ENCODE data around the gene PTK6. TPM values are rescaled to one million over a fixed set of nuclear protein-coding genes. Genes with fewer than 3 reads are reported as not detected.
"Not testable (repeated sequence)": the region's sequence is repeated elsewhere in the genome, so short reads cannot be mapped to it uniquely, and the experiment has no call there.

The PTK6 gene
- total RNA-seq, 3 donors from 2014 or later, result 0.13 to 0.21 (median 0.16) TPM

DNA sequence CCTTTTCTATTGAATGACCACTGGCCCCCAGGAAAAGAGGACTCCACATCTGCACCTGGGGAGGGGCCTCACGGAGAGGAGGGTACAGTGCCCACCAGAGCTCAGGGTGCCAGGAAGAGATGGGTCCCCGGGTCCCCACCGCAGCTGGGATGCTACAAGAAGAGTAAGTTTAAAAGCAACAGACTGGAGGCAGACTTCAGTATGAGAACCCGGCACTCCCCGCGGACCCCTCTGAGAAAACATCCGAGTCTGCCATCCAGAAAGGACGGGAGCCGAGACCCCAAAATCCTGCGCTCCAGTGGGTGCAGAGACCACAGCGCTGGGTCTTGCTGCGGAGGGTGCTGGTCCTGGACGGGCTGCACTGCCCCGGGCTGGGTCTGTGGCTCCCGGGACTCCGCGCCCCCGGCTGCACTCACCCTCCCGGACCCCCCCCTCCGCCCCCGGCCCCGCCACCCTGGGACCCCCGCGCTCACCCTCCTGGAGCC is 36.5 kb upstream of the PTK6 start:
- Mint-ChIP-seq H3K9me3 (no peaks in the 10 kb centered on the region), H3K4me3 (peak overlapping the region; percentile 81)
- DNase-seq, result no peak

DNA sequence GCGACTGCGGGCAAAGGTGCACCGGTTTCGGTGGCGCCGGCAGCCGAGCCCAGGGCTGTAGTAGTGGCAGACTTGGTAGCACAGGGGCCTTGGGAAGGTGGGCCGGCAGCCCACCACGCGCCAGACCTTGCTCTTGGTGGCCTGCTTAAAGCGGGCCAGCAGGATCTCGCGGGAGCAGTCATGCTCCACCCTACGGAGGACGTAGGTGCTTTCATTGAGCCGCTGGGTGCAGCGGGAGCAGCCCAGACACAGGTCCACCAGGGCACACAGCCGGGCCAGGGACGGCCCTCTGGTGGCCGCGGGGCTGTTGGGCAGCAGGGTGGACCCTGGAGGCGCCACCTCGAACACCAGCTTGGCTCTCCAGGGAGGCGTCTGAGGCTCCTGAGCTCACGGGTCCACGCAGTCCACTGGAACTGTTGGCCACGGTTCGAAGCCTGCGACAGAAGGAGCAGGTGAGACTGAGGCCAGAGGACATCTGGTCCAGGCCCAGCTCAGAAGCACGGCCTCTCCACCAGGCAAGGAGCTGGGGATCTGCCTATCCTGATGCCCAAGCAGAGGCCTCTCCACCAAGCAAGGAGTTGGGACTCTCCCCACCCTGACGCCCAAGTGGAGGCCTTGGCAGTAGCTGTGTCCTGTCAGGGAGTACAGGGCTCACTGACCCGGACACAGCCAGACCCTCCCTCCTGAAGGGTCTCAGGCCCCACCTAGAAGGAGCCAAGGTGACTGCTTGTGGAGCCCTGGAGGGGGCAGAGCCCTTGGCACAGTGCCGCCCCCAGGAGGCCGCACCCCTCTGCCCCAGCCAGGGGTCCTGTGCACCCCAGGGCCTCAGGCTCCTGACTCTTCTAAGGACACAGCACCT is 35.8 kb upstream of the PTK6 start:
- H3K4me1 Mint-ChIP-seq (ENCODE audit: low read depth), result peaks cover 12% of the 10 kb centered on the region
- H3K4me3 Mint-ChIP-seq, result peak overlapping the region; percentile 81
- no peaks in the 10 kb centered on the region for H3K27me3 Mint-ChIP-seq (ENCODE audit: low read depth)
- no peaks in the 10 kb centered on the region for H3K36me3 Mint-ChIP-seq (ENCODE audit: insufficient read depth)
- no peaks in the 10 kb centered on the region for H3K9me3 Mint-ChIP-seq
- no peak for DNase-seq
- peak; percentile 6 to 13 for ATAC-seq

More for the DNA sequence above, 36.5 kb upstream of the PTK6 start:
- peak; percentile 11 to 42 for ATAC-seq
- peaks cover 8% of the 10 kb centered on the region for H3K4me1 Mint-ChIP-seq (ENCODE audit: low read depth)
- H3K27me3 Mint-ChIP-seq (ENCODE audit: low read depth), result no peaks in the 10 kb centered on the region
- no peaks in the 10 kb centered on the region for H3K36me3 Mint-ChIP-seq (ENCODE audit: insufficient read depth)

DNA sequence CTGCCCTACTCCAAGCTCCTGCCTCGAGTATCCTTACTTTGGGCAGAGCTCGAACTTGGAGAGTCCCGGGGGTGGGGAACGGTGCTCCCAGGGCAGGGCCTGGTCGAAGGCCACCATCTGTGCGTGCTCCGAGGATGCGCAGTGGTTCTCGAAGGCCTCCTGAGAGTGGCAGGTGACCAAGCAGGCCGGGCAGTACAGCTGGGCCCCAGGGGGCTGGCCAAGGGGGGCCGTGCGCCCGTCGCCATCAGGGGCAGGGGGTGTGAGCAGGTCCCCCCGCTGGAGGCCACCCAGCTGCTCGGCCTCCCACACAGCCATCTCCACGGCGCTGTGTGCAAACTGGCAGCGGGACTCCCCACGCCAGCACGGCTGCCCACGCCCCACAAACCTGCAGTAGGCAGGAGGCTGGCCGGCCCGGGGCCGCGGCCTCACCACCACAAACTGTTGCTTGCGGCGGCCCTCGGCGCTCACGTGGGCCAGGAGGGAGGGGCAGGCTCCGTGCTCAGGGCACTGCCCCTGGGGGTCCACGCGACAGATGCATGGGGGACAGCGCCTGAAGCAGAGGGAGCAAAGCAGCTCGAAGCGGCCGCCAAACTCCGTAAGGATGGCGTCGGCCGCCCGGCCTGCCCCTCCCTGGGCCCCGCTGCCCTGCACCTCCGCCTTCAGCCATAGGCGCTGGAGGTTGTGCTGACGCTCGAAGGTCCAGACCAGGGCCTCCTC is 35.1 kb upstream of the PTK6 start:
- DNase-seq, result no peak

DNA sequence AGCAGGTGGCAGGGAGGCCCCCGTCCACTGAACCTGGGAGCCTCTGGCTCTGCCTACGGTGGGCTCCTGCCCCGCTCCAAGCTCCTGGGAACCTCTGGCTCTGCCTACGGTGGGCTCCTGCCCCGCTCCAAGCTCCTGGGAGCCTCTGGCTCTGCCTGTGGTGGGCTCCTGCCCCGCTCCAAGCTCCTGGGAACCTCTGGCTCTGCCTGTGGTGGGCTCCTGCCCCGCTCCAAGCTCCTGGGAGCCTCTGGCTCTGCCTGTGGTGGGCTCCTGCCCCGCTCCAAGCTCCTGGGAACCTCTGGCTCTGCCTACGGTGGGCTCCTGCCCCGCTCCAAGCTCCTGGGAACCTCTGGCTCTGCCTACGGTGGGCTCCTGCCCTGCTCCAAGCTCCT is 33.9 kb upstream of the PTK6 start:
- DNase-seq; H3K27me3 Mint-ChIP-seq (ENCODE audit: low read depth); H3K4me3 Mint-ChIP-seq; H3K9me3 Mint-ChIP-seq; ATAC-seq; H3K36me3 Mint-ChIP-seq (ENCODE audit: insufficient read depth): not testable (repeated sequence)
- H3K4me1 Mint-ChIP-seq (ENCODE audit: low read depth), result peaks cover 22% of the 10 kb centered on the region

More for the DNA sequence above, 35.1 kb upstream of the PTK6 start:
- Mint-ChIP-seq H3K9me3 (no peaks in the 10 kb centered on the region), H3K36me3 (ENCODE audit: insufficient read depth) (no peaks in the 10 kb centered on the region), H3K27me3 (ENCODE audit: low read depth) (no peaks in the 10 kb centered on the region), H3K4me1 (ENCODE audit: low read depth) (peaks cover 19% of the 10 kb centered on the region), H3K4me3 (no peak overlapping the region)
- ATAC-seq, result no peak

DNA sequence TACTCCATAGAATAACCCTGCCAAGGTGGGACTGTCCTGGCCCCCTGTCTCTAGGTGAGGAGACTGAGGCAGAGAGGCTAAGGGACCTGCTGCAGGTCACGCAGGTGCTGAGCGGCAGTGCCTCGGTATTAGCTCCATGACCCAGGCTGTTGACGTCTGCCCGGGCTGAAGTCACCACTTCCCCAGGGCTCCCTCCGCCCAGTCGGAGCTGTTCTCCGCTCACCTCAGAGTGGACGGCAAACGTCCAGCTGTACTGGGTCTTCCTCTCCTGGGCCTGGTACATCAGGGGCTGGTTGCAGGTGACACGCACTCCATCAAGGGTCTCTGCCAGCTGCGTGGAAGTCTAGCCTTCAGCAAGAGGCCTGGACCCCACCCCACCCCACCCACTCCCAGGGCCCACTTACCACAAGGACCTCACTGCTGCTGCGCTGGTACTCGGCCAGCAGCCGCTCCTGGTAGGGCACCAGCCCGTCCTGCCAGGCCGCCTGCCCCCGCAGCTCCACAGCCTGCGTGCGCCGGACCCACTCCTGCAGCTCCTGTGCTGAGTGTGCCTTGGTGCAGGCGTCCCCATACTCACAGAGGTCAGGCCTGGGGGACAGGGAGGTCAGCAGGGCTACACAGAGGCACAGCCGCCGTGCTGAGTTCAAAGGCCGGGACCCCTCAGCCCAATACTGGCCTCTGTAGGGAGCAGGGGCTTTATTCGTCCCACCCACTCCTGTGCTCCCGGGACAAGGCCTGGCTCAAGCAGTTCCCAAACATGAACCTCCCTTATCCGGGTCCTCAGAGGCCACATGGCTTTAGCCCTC is 33.3 kb upstream of the PTK6 start:
- no peaks in the 10 kb centered on the region for H3K27me3 Mint-ChIP-seq (ENCODE audit: low read depth)
- DNase-seq, result no peak
- peaks cover 3% of the 10 kb centered on the region for H3K36me3 Mint-ChIP-seq (ENCODE audit: insufficient read depth)
- H3K4me3 Mint-ChIP-seq, result no peak overlapping the region
- no peak for ATAC-seq
- peaks cover 22% of the 10 kb centered on the region for H3K4me1 Mint-ChIP-seq (ENCODE audit: low read depth)
- no peaks in the 10 kb centered on the region for H3K9me3 Mint-ChIP-seq

DNA sequence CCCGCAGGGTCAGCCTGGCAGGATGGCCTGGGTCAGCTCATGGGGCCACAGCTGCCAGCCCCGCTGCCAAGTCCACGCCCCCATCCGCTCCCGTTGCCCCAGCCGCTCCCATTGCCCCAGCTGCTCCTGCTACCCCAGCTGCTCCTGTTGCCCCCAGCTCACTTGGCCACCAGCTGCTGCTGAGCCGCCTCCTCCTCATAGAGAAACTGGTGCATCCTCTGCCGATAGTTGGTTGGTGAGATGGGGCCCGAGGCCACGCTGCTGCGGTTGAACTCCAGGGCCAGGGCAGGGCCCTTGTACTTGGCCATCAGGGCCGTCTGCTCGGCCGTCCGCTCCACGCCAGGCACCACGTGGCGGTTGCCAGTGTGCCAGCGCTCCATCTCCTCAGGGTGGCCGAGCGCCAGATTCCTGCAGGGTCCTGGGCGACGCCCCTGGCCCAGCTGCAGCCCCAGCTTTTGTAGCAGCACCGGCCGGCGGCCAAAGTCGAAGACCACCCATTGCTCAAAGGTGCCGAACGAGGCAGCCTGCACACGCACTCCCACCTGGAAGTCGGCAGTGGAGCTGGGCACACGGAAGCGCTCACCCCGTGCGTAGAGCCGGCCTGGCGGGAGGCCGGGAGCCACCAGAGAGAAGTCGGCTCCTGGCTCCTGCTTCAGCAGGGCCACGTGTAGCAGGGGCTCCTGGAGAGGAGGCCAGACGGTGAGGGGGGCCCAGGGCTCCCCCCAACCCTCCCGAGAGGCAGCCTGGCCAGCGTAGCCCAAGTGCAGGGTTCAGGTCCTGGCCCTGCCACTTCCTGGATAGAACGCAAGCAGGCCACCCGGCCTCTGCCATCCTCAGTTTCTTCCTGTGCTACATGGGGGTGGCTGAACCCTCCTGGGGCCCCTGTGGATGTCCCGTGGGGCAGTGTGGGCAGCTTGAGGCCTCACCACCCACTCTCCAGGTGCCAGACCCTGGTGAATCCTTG is 32.1 kb upstream of the PTK6 start:
- Mint-ChIP-seq H3K9me3 (no peaks in the 10 kb centered on the region), H3K27me3 (ENCODE audit: low read depth) (no peaks in the 10 kb centered on the region), H3K36me3 (ENCODE audit: insufficient read depth) (peaks cover 5% of the 10 kb centered on the region), H3K4me3 (peak overlapping the region; percentile 11), H3K4me1 (ENCODE audit: low read depth) (peaks cover 22% of the 10 kb centered on the region)
- ATAC-seq (no peak), DNase-seq (no peak)

DNA sequence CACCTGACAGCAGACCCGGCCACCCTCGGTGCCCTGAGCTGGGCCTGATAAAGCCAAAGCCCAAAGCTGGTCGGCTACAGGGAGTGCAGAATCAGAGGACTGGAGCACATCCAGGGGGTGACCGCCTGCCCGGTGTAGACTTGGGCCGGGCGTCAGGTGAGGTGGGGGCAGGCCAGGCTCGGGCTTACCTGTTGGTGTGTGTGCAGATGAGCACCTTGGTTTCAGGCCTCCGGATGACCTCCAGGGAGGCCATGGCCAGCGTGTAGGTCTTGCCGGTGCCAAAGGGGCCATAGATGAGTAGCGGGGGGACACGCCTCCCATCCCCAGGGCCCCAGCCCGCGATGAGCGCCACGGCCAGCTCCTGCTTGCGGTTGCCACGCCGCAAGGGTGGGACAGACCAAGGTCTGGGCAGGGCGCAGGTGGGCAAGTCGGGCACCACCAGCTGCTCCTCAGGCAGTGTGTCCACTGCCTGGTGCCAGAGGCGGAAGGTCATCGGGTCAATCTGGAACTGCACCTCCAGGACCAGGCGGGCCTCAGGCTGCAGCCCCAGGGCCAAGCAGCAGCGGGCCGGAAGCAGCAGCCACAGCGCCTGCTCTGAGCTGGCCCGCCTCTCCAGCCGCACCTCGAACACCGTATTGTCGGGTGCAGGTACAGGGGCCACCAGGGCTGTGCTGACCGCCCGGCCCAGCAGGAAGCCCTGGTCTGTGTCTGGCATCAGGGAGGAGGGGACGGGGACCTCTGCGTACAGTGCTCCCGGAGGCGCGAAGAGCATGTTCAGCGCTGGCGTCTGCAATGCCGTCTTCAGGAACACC is 31.2 kb upstream of the PTK6 start:
- H3K27me3 Mint-ChIP-seq (ENCODE audit: low read depth), result no peaks in the 10 kb centered on the region
- ATAC-seq (peak; percentile 13 to 25), DNase-seq (no peak)
- H3K4me3 Mint-ChIP-seq, result peak overlapping the region; percentile 60
- peaks cover 5% of the 10 kb centered on the region for H3K36me3 Mint-ChIP-seq (ENCODE audit: insufficient read depth)
- H3K9me3 Mint-ChIP-seq, result no peaks in the 10 kb centered on the region
- H3K4me1 Mint-ChIP-seq (ENCODE audit: low read depth), result peaks cover 20% of the 10 kb centered on the region

DNA sequence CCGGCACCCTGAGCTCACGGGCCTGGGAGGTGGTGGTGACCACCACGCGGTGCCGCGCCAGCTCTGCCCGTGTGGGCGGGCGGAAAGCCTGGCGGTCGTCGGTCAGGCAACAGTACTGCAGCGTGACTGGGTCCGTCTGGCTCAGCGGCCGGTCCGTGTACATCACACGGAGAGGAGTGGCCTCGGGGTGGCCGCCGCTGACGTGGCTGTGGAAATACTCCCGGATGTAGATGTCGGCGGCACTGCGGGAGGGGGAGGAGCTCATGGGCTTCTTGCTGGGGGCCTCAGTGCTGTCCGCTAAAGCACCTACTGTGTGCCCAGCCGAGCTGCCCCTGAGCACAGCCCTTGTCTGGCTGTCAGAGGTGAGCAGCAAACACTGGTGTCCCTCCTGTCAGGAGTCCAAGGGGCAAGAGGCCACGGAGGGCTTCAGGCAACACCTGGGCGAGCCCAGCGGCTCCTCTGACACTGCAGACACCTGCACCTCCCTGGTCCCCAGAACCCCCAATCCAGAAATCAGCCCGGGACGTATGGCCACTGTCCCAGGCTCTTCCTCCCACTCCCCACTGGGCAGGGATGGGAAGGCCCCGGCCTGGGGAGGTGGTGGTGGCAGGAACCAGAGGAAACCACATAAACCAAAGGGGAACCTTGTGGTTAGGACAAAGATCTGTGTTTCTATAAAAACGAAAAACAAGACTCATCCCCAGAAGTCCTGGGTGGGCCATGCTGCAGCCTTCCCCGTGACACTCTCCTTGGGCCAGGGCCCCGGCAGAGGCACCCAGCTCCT is 30.4 kb upstream of the PTK6 start:
- Mint-ChIP-seq H3K4me1 (ENCODE audit: low read depth) (peaks cover 20% of the 10 kb centered on the region), H3K9me3 (no peaks in the 10 kb centered on the region), H3K4me3 (peak overlapping the region; percentile 60), H3K36me3 (ENCODE audit: insufficient read depth) (peaks cover 5% of the 10 kb centered on the region), H3K27me3 (ENCODE audit: low read depth) (no peaks in the 10 kb centered on the region)
- DNase-seq, result peak; percentile 40
- ATAC-seq, result peak; percentile 88 to 89

DNA sequence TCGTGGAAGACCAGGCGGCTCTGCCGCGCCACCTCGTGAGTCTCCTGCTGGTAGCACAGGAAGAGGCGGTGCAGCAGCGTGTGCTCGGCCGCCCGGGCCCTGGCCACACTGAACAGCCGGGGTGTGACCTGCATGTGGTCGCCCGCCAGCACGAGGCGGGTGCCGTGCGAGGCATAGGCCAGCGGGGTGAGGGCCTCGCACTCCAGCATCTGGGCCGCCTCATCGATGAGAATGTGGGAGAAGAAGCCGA is 29.9 kb upstream of the PTK6 start:
- H3K4me3 Mint-ChIP-seq, result no peak overlapping the region
- no peak for ATAC-seq
- H3K4me1 Mint-ChIP-seq (ENCODE audit: low read depth), result peaks cover 20% of the 10 kb centered on the region

DNA sequence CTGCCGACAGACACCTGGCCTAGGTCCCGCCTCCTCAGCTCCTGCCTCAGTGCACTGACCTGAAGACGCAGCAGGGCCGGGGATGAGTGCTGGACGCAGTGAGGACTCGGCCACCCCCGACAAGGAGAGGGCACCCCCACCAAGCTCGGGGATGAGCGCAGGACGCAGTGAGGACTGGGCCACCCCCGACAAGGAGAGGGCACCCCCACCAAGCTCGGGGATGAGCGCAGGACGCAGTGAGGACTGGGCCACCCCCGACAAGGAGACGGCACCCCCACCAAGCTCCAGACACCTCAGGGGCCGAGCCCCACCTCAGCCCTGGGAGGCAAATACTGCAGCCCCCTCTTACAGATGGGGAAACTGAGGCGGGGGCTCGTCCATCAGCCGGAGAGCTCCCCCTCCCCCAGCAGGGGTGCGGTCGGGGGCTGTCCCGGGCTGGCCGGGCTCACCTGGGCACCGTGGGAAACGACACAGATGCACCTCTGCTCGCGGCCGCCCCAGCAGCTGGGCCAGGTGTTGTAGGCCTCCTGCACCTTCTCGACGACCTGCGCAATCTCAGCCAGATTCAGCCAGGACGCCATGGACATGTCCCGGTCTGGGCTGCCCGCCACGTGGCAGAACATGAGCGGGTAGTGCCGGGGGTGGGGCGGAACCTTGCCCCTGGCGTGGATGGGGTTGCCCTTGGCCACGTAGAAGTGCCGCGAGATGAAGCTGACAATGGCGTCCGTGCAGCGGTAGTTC is 29.4 kb upstream of the PTK6 start:
- peaks cover 20% of the 10 kb centered on the region for H3K4me1 Mint-ChIP-seq (ENCODE audit: low read depth)
- DNase-seq, result no peak
- peaks cover 5% of the 10 kb centered on the region for H3K36me3 Mint-ChIP-seq (ENCODE audit: insufficient read depth)
- H3K27me3 Mint-ChIP-seq (ENCODE audit: low read depth), result no peaks in the 10 kb centered on the region
- no peak overlapping the region for H3K4me3 Mint-ChIP-seq
- H3K9me3 Mint-ChIP-seq, result no peaks in the 10 kb centered on the region
- ATAC-seq, result no peak

More for the DNA sequence above, 29.9 kb upstream of the PTK6 start:
- H3K9me3 Mint-ChIP-seq, result no peaks in the 10 kb centered on the region
- no peak for DNase-seq
- no peaks in the 10 kb centered on the region for H3K27me3 Mint-ChIP-seq (ENCODE audit: low read depth)
- peaks cover 5% of the 10 kb centered on the region for H3K36me3 Mint-ChIP-seq (ENCODE audit: insufficient read depth)

DNA sequence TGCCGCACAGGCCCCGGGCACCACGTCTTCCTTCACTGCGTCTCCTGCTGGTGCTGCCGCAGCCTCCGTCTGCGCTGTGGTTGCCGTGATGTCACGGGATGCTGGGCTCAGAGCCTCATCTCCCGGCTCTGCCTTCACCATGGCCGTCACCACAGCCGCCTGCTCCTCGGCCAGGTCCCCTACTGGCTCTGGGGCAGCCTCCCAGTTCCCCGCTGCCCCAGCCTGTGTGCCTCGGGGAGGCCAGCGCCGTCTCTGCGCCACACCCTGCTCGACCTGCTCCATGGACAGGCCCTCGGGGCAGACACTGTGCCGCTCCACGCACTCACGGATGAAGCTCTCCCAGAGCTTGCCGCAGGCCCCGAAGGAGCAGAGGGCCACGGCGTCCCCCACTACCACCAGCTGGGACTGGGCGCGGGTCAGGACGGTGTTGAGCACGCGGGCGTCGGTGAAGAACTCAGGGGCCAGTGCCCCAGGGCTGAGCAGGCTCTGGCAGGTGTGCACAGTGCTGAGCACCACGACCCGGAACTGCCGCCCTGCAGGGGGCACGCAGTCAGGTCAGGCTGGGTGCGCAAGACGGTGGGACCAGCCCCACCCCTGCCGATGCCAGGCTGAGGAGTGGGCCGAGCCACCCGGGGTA is 28.6 kb upstream of the PTK6 start:
- Mint-ChIP-seq H3K36me3 (ENCODE audit: insufficient read depth) (peaks cover 5% of the 10 kb centered on the region), H3K9me3 (no peaks in the 10 kb centered on the region), H3K4me3 (no peak overlapping the region), H3K4me1 (ENCODE audit: low read depth) (peaks cover 20% of the 10 kb centered on the region), H3K27me3 (ENCODE audit: low read depth) (no peaks in the 10 kb centered on the region)
- no peak for DNase-seq
- ATAC-seq, result no peak

All from activated T-cell treated with anti-CD3 and anti-CD28 coated beads, Interleukin-2, amount 50 U/mL, for 4 hours (primary cell).